DOHH2 (cell line): Measurements from ENCODE around the gene ARAP1.
A peak's percentile ranks its signal among the peaks of the same experiment; 100 is the strongest.

Source experiments
- H3F3A ChIP-seq: fragments of 200-600 bp; sonication (generic), shearing (Covaris generic); 2 replicates; pipeline ENCODE4 v1.6.0; 2016; ENCODE audit warnings: antibody characterized with exemption, mild to moderate bottlenecking; ENCODE audit not compliant: control insufficient read depth, insufficient read depth
- H3K27ac ChIP-seq: fragments of 200-600 bp; sonication (generic); 2 replicates; pipeline ENCODE4 v1.5.1; 2014; ENCODE audit warnings: low read depth, mild to moderate bottlenecking, low read length, moderate library complexity
- H3K27me3 ChIP-seq: fragments of 200-600 bp; sonication (generic); 2 replicates; pipeline ENCODE4 v1.6.1; 2014; ENCODE audit warnings: mild to moderate bottlenecking, low read length, mixed read lengths; ENCODE audit not compliant: control insufficient read depth
- H3K36me3 ChIP-seq: fragments of 200-600 bp; sonication (generic); 2 replicates; pipeline ENCODE4 v1.6.1; 2014; ENCODE audit warnings: mild to moderate bottlenecking, low read length, moderate library complexity, mixed read lengths; ENCODE audit not compliant: control insufficient read depth
- H3K4me1 ChIP-seq: fragments of 200-600 bp; sonication (generic); 2 replicates; pipeline ENCODE4 v1.6.1; 2014; ENCODE audit warnings: mild to moderate bottlenecking, low read length, mixed read lengths; ENCODE audit not compliant: control insufficient read depth
- H3K4me2 ChIP-seq: fragments of 200-600 bp; sonication (generic); 2 replicates; pipeline ENCODE4 v1.6.0; 2014; ENCODE audit warnings: mild to moderate bottlenecking, low read length, moderate library complexity
- H3K4me3 ChIP-seq: fragments of 200-600 bp; sonication (generic); 2 replicates; pipeline ENCODE4 v1.5.1; 2014; ENCODE audit warnings: mild to moderate bottlenecking, low read length, mixed read lengths
- H3K79me2 ChIP-seq: fragments of 200-600 bp; sonication (generic); 2 replicates; pipeline ENCODE4 v1.6.1; 2014; ENCODE audit warnings: mild to moderate bottlenecking, low read length, mixed read lengths; ENCODE audit not compliant: control insufficient read depth
- H3K9me2 ChIP-seq: fragments of 200-600 bp; sonication (generic); replicated peaks from 2 replicates; pipeline ENCODE4 v1.6.1; 2014; ENCODE audit warnings: mild to moderate bottlenecking, low read length, mixed read lengths; ENCODE audit not compliant: control insufficient read depth
- H3K9me3 ChIP-seq: fragments of 200-600 bp; sonication (generic); 2 replicates; pipeline ENCODE4 v1.6.1; 2014; ENCODE audit warnings: antibody characterized with exemption, low read length, mixed read lengths; ENCODE audit not compliant: control insufficient read depth, insufficient read depth
- H4K20me1 ChIP-seq: fragments of 200-600 bp; sonication (generic); 2 replicates; pipeline ENCODE4 v1.6.0; 2014; ENCODE audit warnings: low read depth, mild to moderate bottlenecking, antibody characterized with exemption, low read length, moderate library complexity; ENCODE audit not compliant: control insufficient read depth, insufficient read depth
- EZH2phosphoT487 ChIP-seq: fragments of 200-600 bp; sonication (generic); IDR thresholded peaks from 2 replicates; pipeline ENCODE4 v1.6.1; 2017; ENCODE audit warnings: borderline replicate concordance, mild to moderate bottlenecking, antibody characterized with exemption, low read length, moderate library complexity, mixed read lengths
- TF ChIP-seq, protein P1 (sequence below): fragments of 200-600 bp; sonication (generic); IDR thresholded peaks from one replicate; pipeline ENCODE4 v1.5.1; 2014; ENCODE audit warnings: antibody characterized with exemption, mild to moderate bottlenecking, low read depth, low read length; ENCODE audit not compliant: poor library complexity, severe bottlenecking

Gene ARAP1

GRCh38 chr11:72739240-72740059 is 12.8 kb downstream of the ARAP1 start:
- H3K27ac ChIP-seq: peak overlapping the region; percentile 78
- no peaks in the 10 kb centered on the region for H3K36me3 ChIP-seq
- TF ChIP-seq EZH2phosphoT487: no peak
- H3K9me3 ChIP-seq: no peaks in the 10 kb centered on the region
- no peaks in the 10 kb centered on the region for H3K27me3 ChIP-seq
- peaks cover 4% of the 10 kb centered on the region for H4K20me1 ChIP-seq
- H3K4me3 ChIP-seq: peak overlapping the region; percentile 66
- peaks cover 47% of the 10 kb centered on the region for H3K79me2 ChIP-seq
- H3K4me2 ChIP-seq: peak overlapping the region; percentile 76
- peaks cover 31% of the 10 kb centered on the region for H3F3A ChIP-seq
- no peaks in the 10 kb centered on the region for H3K9me2 ChIP-seq
- H3K4me1 ChIP-seq: peaks cover 87% of the 10 kb centered on the region

DNA sequence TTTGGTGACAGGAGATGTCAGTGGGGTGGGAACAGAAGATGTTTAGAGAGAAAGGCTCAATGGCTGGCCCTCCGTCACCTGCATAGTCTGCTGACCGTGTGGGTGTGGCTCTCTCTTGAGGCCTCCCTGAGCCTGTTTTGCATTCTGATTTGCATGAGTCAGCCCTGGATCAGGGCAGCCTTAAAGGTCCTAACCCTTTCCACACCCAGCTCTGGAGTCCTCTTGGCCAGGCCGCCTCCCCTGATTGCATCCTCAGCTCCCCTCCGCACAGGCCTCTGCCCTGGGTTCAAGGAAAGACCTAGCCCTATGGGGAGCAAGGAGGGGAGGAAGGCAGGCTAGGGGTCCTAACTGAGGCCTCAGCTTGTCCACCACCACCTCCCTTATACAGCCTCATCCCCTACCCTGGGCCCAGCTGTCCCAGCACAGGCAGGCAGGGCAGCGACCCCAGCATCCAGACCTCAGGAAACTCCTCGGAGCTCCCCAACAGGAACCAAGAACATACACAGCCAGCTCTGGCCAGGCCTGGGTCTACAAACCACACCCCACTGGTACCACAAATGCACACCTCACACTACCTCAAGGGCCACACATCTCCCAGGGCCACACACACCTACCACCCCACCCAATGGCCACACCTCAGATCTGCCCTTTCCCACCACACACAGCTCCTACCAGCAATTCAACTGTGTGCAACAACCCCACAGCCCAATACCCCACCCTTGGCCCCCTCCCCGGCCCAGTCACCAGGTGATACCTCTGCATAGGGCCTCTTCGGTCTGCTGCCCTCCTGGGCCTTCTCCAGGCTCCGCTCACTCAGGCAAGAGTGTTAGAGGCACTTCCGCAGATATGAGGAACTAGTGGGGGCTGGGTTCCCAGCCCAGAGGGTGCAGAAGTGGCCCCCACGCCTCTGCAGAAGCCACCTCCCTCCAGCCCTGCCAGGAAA is 13.7 kb downstream of the ARAP1 start:
- TF ChIP-seq, protein P1, sequence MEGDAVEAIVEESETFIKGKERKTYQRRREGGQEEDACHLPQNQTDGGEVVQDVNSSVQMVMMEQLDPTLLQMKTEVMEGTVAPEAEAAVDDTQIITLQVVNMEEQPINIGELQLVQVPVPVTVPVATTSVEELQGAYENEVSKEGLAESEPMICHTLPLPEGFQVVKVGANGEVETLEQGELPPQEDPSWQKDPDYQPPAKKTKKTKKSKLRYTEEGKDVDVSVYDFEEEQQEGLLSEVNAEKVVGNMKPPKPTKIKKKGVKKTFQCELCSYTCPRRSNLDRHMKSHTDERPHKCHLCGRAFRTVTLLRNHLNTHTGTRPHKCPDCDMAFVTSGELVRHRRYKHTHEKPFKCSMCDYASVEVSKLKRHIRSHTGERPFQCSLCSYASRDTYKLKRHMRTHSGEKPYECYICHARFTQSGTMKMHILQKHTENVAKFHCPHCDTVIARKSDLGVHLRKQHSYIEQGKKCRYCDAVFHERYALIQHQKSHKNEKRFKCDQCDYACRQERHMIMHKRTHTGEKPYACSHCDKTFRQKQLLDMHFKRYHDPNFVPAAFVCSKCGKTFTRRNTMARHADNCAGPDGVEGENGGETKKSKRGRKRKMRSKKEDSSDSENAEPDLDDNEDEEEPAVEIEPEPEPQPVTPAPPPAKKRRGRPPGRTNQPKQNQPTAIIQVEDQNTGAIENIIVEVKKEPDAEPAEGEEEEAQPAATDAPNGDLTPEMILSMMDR: no peak
- H3F3A ChIP-seq: peaks cover 27% of the 10 kb centered on the region
- no peaks in the 10 kb centered on the region for H3K27me3 ChIP-seq
- H3K79me2 ChIP-seq: peaks cover 43% of the 10 kb centered on the region
- peak overlapping the region; percentile 78 for H3K27ac ChIP-seq
- peak overlapping the region; percentile 66 for H3K4me3 ChIP-seq
- H3K4me1 ChIP-seq: peaks cover 77% of the 10 kb centered on the region
- no peaks in the 10 kb centered on the region for H3K36me3 ChIP-seq
- H3K4me2 ChIP-seq: peak overlapping the region; percentile 76
- no peaks in the 10 kb centered on the region for H3K9me2 ChIP-seq
- H3K9me3 ChIP-seq: no peaks in the 10 kb centered on the region
- no peaks in the 10 kb centered on the region for H4K20me1 ChIP-seq

DNA sequence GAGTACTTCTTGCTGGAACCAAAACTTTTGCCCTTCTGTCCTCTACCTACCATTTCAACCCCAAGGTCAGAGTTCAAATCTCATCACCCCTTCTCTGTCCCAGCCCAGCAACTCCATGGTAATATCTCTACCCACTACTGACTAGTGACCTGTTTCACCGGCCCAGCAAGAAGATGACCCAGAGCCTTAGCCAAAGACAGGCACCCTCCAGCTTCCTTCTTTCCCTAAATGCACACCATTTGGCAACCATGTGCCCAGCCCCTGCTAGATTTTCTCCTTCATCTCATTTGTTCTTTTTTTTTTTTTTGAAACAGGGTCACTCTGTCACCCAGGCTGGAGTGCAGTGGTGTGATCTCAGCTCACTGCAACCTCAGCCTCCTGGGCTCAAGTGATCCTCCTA is 14.9 kb downstream of the ARAP1 start:
- TF ChIP-seq, protein P1: no peak
- no peak for TF ChIP-seq EZH2phosphoT487
- Histone ChIP-seq H3K27me3 (no peaks in the 10 kb centered on the region), H3K79me2 (peaks cover 44% of the 10 kb centered on the region), H3K27ac (peak overlapping the region; percentile 78), H3K4me2 (peak overlapping the region; percentile 76), H3K9me2 (no peaks in the 10 kb centered on the region), H3K9me3 (no peaks in the 10 kb centered on the region), H3K4me1 (peaks cover 67% of the 10 kb centered on the region), H4K20me1 (no peaks in the 10 kb centered on the region), H3F3A (peaks cover 21% of the 10 kb centered on the region), H3K4me3 (peak overlapping the region; percentile 66), H3K36me3 (no peaks in the 10 kb centered on the region)
